ENCODE measurements around the gene SLC16A6.

DNA sequence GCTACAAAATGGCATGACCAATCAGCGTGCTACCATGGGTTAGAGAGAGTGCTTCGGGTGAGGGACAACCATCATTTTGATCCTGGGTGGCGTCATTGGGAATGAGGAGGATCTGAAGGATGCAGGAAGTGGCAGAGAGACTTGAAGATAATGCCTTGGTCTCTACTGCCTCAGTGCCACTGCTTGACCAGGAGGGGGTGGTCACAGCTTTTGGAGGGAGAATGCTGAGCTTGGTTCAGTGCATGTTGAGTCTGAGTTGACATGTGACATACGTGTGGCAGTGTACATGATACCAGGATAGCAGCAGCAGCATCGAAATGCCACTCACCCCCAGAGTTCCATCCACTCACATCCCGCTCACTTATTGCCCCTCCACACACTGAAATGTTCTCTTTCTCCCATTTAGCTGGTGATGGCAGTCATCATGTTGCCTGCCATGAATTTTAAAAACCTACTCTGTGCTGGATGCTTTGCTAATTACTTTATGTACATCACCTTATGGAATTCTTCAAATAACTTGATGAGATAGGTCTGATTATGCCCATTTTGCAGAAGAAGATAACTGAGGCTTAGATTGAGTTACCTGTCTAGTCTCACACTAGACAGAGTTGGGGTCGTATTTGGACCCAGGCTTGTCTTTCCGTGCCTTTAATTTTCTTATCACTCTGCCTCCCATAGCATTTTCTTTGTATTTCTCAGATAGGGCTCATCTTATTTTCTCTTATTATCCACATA, 37.1 kb upstream of the SLC16A6 start:
- TF ChIP-seq POLR2A (IDR thresholded peaks at IDR 0.05): no peak
- TF ChIP-seq, protein P1, sequence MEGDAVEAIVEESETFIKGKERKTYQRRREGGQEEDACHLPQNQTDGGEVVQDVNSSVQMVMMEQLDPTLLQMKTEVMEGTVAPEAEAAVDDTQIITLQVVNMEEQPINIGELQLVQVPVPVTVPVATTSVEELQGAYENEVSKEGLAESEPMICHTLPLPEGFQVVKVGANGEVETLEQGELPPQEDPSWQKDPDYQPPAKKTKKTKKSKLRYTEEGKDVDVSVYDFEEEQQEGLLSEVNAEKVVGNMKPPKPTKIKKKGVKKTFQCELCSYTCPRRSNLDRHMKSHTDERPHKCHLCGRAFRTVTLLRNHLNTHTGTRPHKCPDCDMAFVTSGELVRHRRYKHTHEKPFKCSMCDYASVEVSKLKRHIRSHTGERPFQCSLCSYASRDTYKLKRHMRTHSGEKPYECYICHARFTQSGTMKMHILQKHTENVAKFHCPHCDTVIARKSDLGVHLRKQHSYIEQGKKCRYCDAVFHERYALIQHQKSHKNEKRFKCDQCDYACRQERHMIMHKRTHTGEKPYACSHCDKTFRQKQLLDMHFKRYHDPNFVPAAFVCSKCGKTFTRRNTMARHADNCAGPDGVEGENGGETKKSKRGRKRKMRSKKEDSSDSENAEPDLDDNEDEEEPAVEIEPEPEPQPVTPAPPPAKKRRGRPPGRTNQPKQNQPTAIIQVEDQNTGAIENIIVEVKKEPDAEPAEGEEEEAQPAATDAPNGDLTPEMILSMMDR (IDR thresholded peaks at IDR 0.05): no peak

Measured in esophagus squamous epithelium (tissue), 4 donors.